Neural progenitor cell (in vitro differentiated cells): Measurements from ENCODE around the gene CBY2.

Experiments
- EZH2 ChIP-seq: fragments of 200-600 bp; sonication (generic); IDR thresholded peaks from 2 replicates; pipeline ENCODE4 v1.6.1; 2017; ENCODE audit warnings: antibody characterized with exemption, mild to moderate bottlenecking, moderate library complexity
- EZH2phosphoT487 ChIP-seq: fragments of 200-600 bp; sonication (generic); IDR thresholded peaks from 2 replicates; pipeline ENCODE4 v1.6.1; 2017; ENCODE audit warnings: antibody characterized with exemption
- TF ChIP-seq, protein P1 (sequence below): fragments of 200-600 bp; sonication (generic); IDR thresholded peaks from 2 replicates; pipeline ENCODE4 v1.5.1; 2017; ENCODE audit warnings: antibody characterized with exemption, mild to moderate bottlenecking

- TF ChIP-seq, protein P1, sequence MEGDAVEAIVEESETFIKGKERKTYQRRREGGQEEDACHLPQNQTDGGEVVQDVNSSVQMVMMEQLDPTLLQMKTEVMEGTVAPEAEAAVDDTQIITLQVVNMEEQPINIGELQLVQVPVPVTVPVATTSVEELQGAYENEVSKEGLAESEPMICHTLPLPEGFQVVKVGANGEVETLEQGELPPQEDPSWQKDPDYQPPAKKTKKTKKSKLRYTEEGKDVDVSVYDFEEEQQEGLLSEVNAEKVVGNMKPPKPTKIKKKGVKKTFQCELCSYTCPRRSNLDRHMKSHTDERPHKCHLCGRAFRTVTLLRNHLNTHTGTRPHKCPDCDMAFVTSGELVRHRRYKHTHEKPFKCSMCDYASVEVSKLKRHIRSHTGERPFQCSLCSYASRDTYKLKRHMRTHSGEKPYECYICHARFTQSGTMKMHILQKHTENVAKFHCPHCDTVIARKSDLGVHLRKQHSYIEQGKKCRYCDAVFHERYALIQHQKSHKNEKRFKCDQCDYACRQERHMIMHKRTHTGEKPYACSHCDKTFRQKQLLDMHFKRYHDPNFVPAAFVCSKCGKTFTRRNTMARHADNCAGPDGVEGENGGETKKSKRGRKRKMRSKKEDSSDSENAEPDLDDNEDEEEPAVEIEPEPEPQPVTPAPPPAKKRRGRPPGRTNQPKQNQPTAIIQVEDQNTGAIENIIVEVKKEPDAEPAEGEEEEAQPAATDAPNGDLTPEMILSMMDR, result no peak
- TF ChIP-seq EZH2phosphoT487 (no peak), EZH2 (no peak)
Measured at GRCh38 chr13:45654633-45655349, 47.3 kb upstream of the CBY2 start.
